HEK293T (cell line): ENCODE results near the gene RRP8.

Experiments used
- CTCF ChIA-PET: fragments of 350-600 bp; formaldehyde crosslinking; extraction: SDS; loops from one replicate; lab custom pipeline; 2021; ENCODE audit warnings: antibody characterized with exemption, inconsistent platforms; lab: Yijun Ruan, JAX
- POLR2A ChIA-PET: fragments of 350-600 bp; formaldehyde crosslinking; extraction: SDS; loops from one replicate; lab custom pipeline; 2020; ENCODE audit warnings: antibody characterized with exemption, inconsistent platforms; lab: Yijun Ruan, JAX
- DNase-seq: peaks from one replicate; pipeline ENCODE4 v3.0.0; 2012; ENCODE audit warnings: mixed read lengths; ENCODE audit errors: extremely low spot score
- ARNT ChIP-seq: fragments of 450-650 bp; IDR thresholded peaks from 2 replicates; pipeline ENCODE4 v1.6.1; 2017; ENCODE audit warnings: mild to moderate bottlenecking
- BHLHE40 ChIP-seq: fragments of 450-650 bp; IDR thresholded peaks from 2 replicates; pipeline ENCODE4 v1.6.1; 2016; ENCODE audit warnings: mild to moderate bottlenecking, moderate library complexity, borderline replicate concordance
- CTBP1 ChIP-seq: fragments of 450-650 bp; IDR thresholded peaks from 2 replicates; pipeline ENCODE4 v1.6.1; 2016; ENCODE audit warnings: borderline replicate concordance
- ELF4 ChIP-seq: fragments of 450-650 bp; IDR thresholded peaks from 2 replicates; pipeline ENCODE4 v1.6.1; 2017; ENCODE audit warnings: antibody characterized with exemption
- FOXA1 ChIP-seq: fragments of 450-650 bp; IDR thresholded peaks from 2 replicates; pipeline ENCODE4 v1.6.1; 2016; ENCODE audit warnings: mild to moderate bottlenecking
- FOXK2 ChIP-seq: fragments of 450-650 bp; IDR thresholded peaks from 2 replicates; pipeline ENCODE4 v1.6.1; 2016; ENCODE audit warnings: mild to moderate bottlenecking
- FOXM1 ChIP-seq: fragments of 450-650 bp; IDR thresholded peaks from 2 replicates; pipeline ENCODE4 v1.6.1; 2017; ENCODE audit warnings: mild to moderate bottlenecking, borderline replicate concordance
- HDGF ChIP-seq: fragments of 450-650 bp; IDR thresholded peaks from 2 replicates; pipeline ENCODE4 v1.6.1; 2017; ENCODE audit warnings: antibody characterized with exemption, borderline replicate concordance
- L3MBTL2 ChIP-seq: fragments of 450-650 bp; conservative IDR thresholded peaks from 2 replicates; pipeline ENCODE4 v1.6.1; 2016; ENCODE audit warnings: mild to moderate bottlenecking
- LEF1 ChIP-seq: fragments of 450-650 bp; IDR thresholded peaks from 2 replicates; pipeline ENCODE4 v1.6.1; 2017; ENCODE audit warnings: mild to moderate bottlenecking, borderline replicate concordance
- NFRKB ChIP-seq: fragments of 450-650 bp; IDR thresholded peaks from 2 replicates; pipeline ENCODE4 v1.6.1; 2016; ENCODE audit warnings: mild to moderate bottlenecking, moderate library complexity
- SP1 ChIP-seq: fragments of 450-650 bp; IDR thresholded peaks from 2 replicates; pipeline ENCODE4 v1.6.1; 2017
- SUZ12 ChIP-seq: fragments of 450-650 bp; IDR thresholded peaks from 2 replicates; pipeline ENCODE4 v1.6.1; 2016; ENCODE audit warnings: mild to moderate bottlenecking
- TARDBP ChIP-seq: fragments of 450-650 bp; IDR thresholded peaks from 2 replicates; pipeline ENCODE4 v1.6.1; 2016
- ZNF384 ChIP-seq: fragments of 450-650 bp; IDR thresholded peaks from 2 replicates; pipeline ENCODE4 v1.6.1; 2016
- TF ChIP-seq, protein P1 (sequence below): fragments of 450-650 bp; IDR thresholded peaks from 2 replicates; pipeline ENCODE4 v1.6.1; 2016

RRP8 gene

GRCh38 chr11:6603287-6604080 is at the start of gene RRP8, which contains the start of gene ILK:
TSS of gene RRP8 (minus strand) at chr11:6603616. CDS start at chr11:6603502, 114 bp downstream.
TSS of gene ILK (plus strand) at chr11:6603774. CDS start at chr11:6604272, 498 bp downstream.
- POLR2A ChIA-PET, result interaction anchor here (0.6 to 3.2 kb wide), 14 partner anchors 8 to 122 kb away, joined by 3 to 18 read pairs (median 5); partner anchors contain the start of genes ARFIP2, MRPL17, TAF10 and TIMM10B
- TF ChIP-seq ZNF384 (no peak), SP1 (no peak), FOXM1 (no peak), L3MBTL2 (peak; percentile 85), ARNT (peak; percentile 58), ELF4 (0 out of 2 replicates have a peak, but pooled peaks have one; percentile 26), TARDBP (no peak)
- TF ChIP-seq, protein P1, sequence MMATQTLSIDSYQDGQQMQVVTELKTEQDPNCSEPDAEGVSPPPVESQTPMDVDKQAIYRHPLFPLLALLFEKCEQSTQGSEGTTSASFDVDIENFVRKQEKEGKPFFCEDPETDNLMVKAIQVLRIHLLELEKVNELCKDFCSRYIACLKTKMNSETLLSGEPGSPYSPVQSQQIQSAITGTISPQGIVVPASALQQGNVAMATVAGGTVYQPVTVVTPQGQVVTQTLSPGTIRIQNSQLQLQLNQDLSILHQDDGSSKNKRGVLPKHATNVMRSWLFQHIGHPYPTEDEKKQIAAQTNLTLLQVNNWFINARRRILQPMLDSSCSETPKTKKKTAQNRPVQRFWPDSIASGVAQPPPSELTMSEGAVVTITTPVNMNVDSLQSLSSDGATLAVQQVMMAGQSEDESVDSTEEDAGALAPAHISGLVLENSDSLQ, result no peak
- DNase-seq, result peak; percentile 91
- CTCF ChIA-PET, result no interaction called here

- POLR2A ChIA-PET, result interaction anchor here (1.2 to 1.3 kb wide), 2 partner anchors 28 to 30 kb away, joined by 3 to 4 read pairs; partner anchors contain the start of gene MRPL17
- DNase-seq, result no peak
- CTCF ChIA-PET, result no interaction called here
- TF ChIP-seq, protein P1, result no peak
- TF ChIP-seq TARDBP, result no peak
- TF ChIP-seq SUZ12, result no peak
- no peak for TF ChIP-seq ELF4
- no peak for TF ChIP-seq FOXM1
- no peak for TF ChIP-seq NFRKB
- no peak for TF ChIP-seq SP1
- no peak for TF ChIP-seq ZNF384
- no peak for TF ChIP-seq L3MBTL2
- TF ChIP-seq FOXK2, result no peak
- no peak for TF ChIP-seq LEF1
- no peak for TF ChIP-seq FOXA1
- TF ChIP-seq CTBP1, result no peak
- TF ChIP-seq ARNT, result no peak
- no peak for TF ChIP-seq BHLHE40
- no peak for TF ChIP-seq HDGF
Observed at GRCh38 chr11:6653097-6653496, 49.7 kb upstream of the RRP8 start.

DNA sequence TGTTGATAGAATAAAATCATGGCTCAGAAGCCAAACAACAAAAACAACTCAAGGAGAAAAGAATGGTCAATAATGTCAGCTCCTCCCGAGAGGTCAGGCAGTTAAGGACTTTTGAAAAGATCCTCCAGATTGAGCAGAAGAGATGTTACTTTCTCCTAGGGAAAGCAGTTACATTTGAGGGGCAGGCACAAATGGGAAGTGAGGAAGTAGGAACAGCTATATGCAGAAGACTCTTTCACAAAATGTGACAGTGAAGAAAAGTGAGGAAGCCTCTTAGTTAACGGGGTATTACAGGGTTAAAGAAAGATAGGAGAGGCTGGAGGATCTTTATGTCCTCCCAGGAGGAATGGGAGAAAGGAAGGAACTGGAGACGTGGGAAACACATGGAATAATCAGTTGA is 48.8 kb upstream of the RRP8 start:
- DNase-seq, result no peak
- ChIA-PET POLR2A (no interaction called here), CTCF (no interaction called here)
- no peak for TF ChIP-seq ELF4
- no peak for TF ChIP-seq ARNT
- TF ChIP-seq BHLHE40, result no peak
- TF ChIP-seq FOXA1, result no peak

- DNase-seq, result no peak
- ChIA-PET POLR2A (no interaction called here), CTCF (no interaction called here)
- no peak for TF ChIP-seq L3MBTL2
- no peak for TF ChIP-seq LEF1
- no peak for TF ChIP-seq ZNF384
- no peak for TF ChIP-seq TARDBP
- no peak for TF ChIP-seq FOXK2
- no peak for TF ChIP-seq ELF4
- TF ChIP-seq, protein P1, result no peak
- TF ChIP-seq ARNT, result no peak
- TF ChIP-seq SUZ12, result no peak
Observed at GRCh38 chr11:6650980-6651379, 47.6 kb upstream of the RRP8 start.

GRCh38 chr11:6650104-6650503 is 46.7 kb upstream of the RRP8 start:
- TF ChIP-seq, protein P1, result no peak
- TF ChIP-seq HDGF, result no peak
- no peak for TF ChIP-seq NFRKB
- TF ChIP-seq CTBP1, result no peak
- no peak for TF ChIP-seq FOXM1
- no peak for TF ChIP-seq TARDBP
- no peak for TF ChIP-seq FOXA1
- TF ChIP-seq FOXK2, result no peak
- no peak for TF ChIP-seq ARNT
- TF ChIP-seq L3MBTL2, result no peak
- no peak for TF ChIP-seq ELF4
- TF ChIP-seq BHLHE40, result no peak
- no peak for TF ChIP-seq ZNF384
- no peak for TF ChIP-seq SUZ12
- TF ChIP-seq LEF1, result no peak
- TF ChIP-seq SP1, result no peak
- POLR2A ChIA-PET, result interaction anchor here (1.4 kb wide), 2 partner anchors 33 to 38 kb away, joined by 4 to 10 read pairs; partner anchors contain the start of genes MRPL17 and TAF10
- DNase-seq, result no peak
- CTCF ChIA-PET, result no interaction called here
